LNCAP (cell line): Measurements from ENCODE around the gene CAPNS2.

Source experiments
- TF ChIP-seq, protein P1 (sequence below): fragments of 450-650 bp; IDR thresholded peaks from 2 replicates; pipeline ENCODE4 v1.5.1; 2017; ENCODE audit warnings: mild to moderate bottlenecking

The CAPNS2 gene

DNA sequence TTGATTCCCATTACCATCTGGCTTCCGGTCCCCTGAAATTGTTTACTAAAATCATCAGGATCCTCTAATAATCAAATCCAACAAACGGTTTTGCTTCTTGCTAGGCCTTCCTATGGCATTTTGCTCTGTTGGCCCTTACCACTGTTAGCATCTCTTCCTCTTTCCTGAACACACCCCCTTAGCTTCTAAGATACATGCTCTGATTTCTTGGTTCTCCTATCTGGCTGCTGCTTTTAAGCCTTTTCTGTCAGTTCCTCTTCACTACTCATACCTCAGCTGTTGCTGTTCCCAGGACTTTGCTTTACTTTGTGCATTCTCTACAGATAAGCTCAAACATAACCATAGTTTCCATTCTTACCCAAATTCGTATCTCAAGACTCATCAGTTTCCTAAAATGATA, 11.4 kb downstream of the CAPNS2 start:
- TF ChIP-seq, protein P1, sequence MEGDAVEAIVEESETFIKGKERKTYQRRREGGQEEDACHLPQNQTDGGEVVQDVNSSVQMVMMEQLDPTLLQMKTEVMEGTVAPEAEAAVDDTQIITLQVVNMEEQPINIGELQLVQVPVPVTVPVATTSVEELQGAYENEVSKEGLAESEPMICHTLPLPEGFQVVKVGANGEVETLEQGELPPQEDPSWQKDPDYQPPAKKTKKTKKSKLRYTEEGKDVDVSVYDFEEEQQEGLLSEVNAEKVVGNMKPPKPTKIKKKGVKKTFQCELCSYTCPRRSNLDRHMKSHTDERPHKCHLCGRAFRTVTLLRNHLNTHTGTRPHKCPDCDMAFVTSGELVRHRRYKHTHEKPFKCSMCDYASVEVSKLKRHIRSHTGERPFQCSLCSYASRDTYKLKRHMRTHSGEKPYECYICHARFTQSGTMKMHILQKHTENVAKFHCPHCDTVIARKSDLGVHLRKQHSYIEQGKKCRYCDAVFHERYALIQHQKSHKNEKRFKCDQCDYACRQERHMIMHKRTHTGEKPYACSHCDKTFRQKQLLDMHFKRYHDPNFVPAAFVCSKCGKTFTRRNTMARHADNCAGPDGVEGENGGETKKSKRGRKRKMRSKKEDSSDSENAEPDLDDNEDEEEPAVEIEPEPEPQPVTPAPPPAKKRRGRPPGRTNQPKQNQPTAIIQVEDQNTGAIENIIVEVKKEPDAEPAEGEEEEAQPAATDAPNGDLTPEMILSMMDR: no peak

DNA sequence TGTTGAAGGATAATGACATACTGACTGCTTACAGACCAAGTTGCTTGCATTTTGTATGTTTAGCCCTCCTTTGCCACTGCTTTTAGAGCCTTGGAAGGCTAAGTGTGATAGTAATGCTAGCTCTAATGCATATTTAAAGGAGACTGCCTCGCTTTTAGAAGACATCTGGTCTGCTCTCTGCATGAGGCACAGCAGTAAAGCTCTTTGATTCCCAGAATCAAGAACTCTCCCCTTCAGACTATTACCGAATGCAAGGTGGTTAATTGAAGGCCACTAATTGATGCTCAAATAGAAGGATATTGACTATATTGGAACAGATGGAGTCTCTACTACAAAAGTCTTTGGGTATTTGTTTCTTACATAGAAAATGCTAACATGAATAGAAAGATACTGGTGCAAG, 19.1 kb downstream of the CAPNS2 start:
- TF ChIP-seq, protein P1: no peak

DNA sequence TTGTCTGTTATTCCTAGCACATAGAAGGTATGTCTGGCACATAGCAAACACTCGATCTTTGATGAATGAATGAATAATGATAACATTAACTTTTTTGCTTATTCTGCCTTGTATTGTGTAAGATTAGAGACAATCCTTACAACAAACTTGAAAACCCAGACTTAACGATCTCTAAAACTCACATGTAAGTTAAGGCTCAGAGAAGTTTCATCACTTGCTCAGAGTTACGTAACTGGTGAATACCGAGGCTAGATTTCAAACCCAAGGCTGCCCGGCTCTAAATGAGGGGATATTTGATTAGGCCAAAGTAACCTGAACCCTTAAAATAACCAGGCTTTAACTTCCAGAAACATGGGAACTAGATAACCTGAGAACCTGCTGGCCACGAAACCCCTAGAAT, 22.3 kb downstream of the CAPNS2 start:
- TF ChIP-seq, protein P1: no peak

DNA sequence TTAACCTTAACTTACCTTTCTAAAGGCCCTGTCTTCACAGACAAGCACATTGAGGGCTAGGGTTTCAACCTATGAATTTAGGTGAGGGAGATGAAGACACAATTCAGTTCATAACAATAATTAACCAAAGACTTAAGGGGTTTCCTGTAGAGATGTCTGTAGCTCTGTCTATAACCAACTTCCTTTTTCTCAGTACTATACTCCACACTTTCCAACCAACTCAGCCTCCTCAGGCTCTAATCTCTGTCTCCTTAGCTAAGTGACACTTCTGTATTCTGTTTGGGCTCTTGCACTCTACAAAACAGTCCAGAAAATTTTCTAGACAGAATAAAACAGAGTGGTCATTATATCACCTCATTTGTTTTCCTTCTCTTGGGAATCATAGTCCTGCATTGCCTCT, 25.8 kb downstream of the CAPNS2 start:
- TF ChIP-seq, protein P1: no peak

DNA sequence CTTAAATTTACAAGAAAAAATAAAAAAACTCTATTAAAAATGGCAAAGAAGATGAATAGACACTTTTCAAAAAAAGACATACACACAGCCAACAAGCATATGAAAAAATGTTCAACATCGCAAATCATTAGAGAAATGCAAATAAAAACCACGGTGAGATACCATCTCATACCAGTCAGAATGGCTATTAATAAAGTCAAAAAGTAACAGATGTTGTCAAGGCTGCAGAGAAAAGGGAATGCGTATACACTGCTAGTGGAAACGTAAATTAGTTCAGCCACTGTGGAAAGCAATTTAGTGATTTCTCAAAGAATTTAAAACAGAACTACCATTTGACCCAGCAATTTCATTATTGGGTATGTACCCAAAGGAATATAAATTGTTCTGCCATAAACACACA, 31.4 kb downstream of the CAPNS2 start:
- TF ChIP-seq, protein P1: no peak

DNA sequence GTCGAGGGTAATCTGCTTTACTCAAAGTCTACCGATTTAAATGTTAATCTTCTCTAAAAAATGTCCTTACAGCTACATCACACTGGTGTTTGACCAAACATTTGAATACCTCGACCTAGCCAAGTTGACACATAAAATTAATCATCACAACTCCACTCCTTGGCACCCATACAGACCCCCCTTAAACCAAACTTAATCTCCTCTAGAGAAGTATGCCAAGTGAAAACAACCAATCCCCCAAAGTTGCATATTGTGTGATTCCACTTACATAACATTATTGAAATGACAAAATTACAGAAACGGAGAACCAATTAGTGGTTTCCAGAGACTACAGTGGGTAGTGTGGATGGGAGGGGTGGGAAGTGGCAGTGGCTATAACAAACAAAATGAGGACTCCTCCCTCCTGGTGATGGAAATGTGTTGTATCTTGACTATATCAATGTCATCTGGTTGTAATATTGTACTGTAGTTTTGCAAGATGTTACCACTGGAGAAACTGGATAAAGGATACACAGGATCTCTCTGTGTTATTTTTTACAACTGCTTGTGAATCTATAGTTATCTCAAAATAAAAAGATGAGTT, 39.4 kb downstream of the CAPNS2 start:
- TF ChIP-seq, protein P1: no peak

DNA sequence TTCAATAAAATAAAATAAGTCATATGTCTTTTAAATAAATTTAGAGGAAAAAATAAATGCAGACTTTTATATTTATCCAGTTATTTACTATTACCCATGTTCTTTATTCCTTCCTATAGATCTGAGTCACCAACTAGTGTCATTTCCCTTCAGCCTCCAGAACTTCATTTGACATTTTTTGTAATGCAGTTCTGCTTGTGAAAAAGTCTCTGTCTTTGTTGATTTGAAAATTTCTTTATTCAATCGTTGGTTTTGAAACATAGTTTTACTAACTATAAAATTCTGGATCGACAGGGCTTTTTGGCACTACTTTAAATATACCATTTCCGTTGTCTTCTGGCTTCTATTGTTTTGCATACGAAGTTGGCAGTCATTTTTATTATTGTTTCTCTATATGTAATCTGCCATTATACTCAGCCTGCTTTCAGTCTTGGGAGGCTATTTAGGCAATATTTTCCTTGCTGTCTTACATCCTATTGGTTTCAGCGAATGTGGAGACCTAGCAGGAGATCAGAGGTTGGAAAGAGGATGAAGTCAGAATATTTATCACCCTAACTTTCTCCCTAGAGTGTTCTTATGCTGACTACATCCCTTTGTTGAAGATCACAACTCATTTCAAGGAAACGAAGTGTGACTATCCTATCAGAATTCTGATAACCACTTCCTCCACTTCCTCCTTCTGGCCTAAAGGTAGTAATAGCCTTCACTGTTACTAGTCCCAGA, 47.3 kb downstream of the CAPNS2 start:
- TF ChIP-seq, protein P1: no peak
